IMR-90 (cell line): ENCODE data around the gene MAPK8IP3. TPM values are rescaled to one million over a fixed set of nuclear protein-coding genes. Genes with fewer than 3 reads are reported as not detected.

Source experiments
- ATAC-seq: fragments of 200-7000 bp; cut with Tn5 transposase; 2 replicates; pipeline ENCODE4 v1.9.1; 2020; ENCODE audit warnings: low read depth, mild to moderate bottlenecking, moderate library complexity
- BruUV-seq: library from RNA; stranded (reverse); fragments of 400-500 nt; replicated peaks from 2 replicates; lab custom pipeline; 2021; lab: Mats Ljungman, UMichigan
- CTCF ChIA-PET: fragments of 300-600 bp; formaldehyde crosslinking; extraction: SDS; loops from one replicate; lab custom pipeline; 2021; ENCODE audit warnings: antibody characterized with exemption; lab: Yijun Ruan, JAX
- POLR2A ChIA-PET: fragments of 300-600 bp; sonication (Branson Sonifier 250); formaldehyde crosslinking; loops from one replicate; lab custom pipeline; 2022; ENCODE audit warnings: antibody characterized with exemption; ENCODE audit not compliant: unreplicated experiment; lab: Charles Lee
- DNase-seq: peaks from one replicate; pipeline ENCODE4 v3.0.0; 2013
- H2AFZ ChIP-seq: replicated peaks from 2 replicates; pipeline ENCODE3; 2013; ENCODE audit warnings: low read length, mild to moderate bottlenecking; ENCODE audit not compliant: poor library complexity
- H2AK5ac ChIP-seq: 2 replicates; pipeline ENCODE4 v1.6.1; 2013; ENCODE audit warnings: low read depth, low read length, inconsistent platforms
- H2AK9ac ChIP-seq: replicated peaks from 2 replicates; pipeline ENCODE3; 2013; ENCODE audit warnings: mild to moderate bottlenecking, low read depth, low read length, moderate library complexity; ENCODE audit not compliant: poor library complexity
- H2BK120ac ChIP-seq: 2 replicates; pipeline ENCODE4 v1.6.1; 2013; ENCODE audit warnings: low read depth, low read length, inconsistent platforms
- H2BK15ac ChIP-seq: 3 replicates; pipeline ENCODE4 v1.6.1; 2013; ENCODE audit warnings: low read depth, low read length, inconsistent platforms
- H2BK20ac ChIP-seq: 2 replicates; pipeline ENCODE4 v1.6.1; 2013; ENCODE audit warnings: low read depth, mild to moderate bottlenecking, inconsistent platforms, low read length, moderate library complexity
- H2BK5ac ChIP-seq: 2 replicates; pipeline ENCODE4 v1.6.1; 2013; ENCODE audit warnings: mild to moderate bottlenecking, low read depth, low read length, inconsistent platforms; ENCODE audit not compliant: poor library complexity, severe bottlenecking
- H3K14ac ChIP-seq: replicated peaks from 2 replicates; pipeline ENCODE4 v1.6.1; 2013; ENCODE audit warnings: low read depth, low read length, inconsistent platforms
- H3K18ac ChIP-seq: 2 replicates; pipeline ENCODE4 v1.6.1; 2013; ENCODE audit warnings: low read depth, low read length, control low read depth
- H3K23ac ChIP-seq: 2 replicates; pipeline ENCODE4 v1.6.1; 2013; ENCODE audit warnings: low read depth, low read length, inconsistent platforms
- H3K27ac ChIP-seq: 2 replicates; pipeline ENCODE4 v1.5.1; 2013; ENCODE audit warnings: mild to moderate bottlenecking, control low read depth, low read length; ENCODE audit not compliant: insufficient read depth
- H3K27me3 ChIP-seq: 2 replicates; pipeline ENCODE4 v1.6.1; 2013; ENCODE audit warnings: low read length; ENCODE audit not compliant: control insufficient read depth, insufficient read depth
- H3K36me3 ChIP-seq: 2 replicates; pipeline ENCODE4 v1.6.1; 2013; ENCODE audit warnings: low read length, mixed read lengths; ENCODE audit not compliant: control insufficient read depth, insufficient read depth
- H3K4ac ChIP-seq: 2 replicates; pipeline ENCODE4 v1.6.1; 2013; ENCODE audit warnings: low read depth, low read length, inconsistent platforms
- H3K4me1 ChIP-seq: 2 replicates; pipeline ENCODE4 v1.6.1; 2013; ENCODE audit warnings: low read length, mixed read lengths; ENCODE audit not compliant: control insufficient read depth, insufficient read depth
- H3K4me2 ChIP-seq: 2 replicates; pipeline ENCODE4 v1.6.1; 2013; ENCODE audit warnings: low read depth, mild to moderate bottlenecking, control low read depth, low read length, moderate library complexity
- H3K4me3 ChIP-seq: 2 replicates; pipeline ENCODE4 v1.5.1; 2013; ENCODE audit warnings: low read depth, mild to moderate bottlenecking, control low read depth, low read length, moderate library complexity; ENCODE audit not compliant: insufficient read depth
- H3K56ac ChIP-seq: 2 replicates; pipeline ENCODE4 v1.6.1; 2013; ENCODE audit warnings: low read length, inconsistent platforms; ENCODE audit not compliant: insufficient read depth; ENCODE audit errors: extremely low read depth
- H3K79me1 ChIP-seq, 2 experiments: 2 replicates each; pipeline ENCODE4 v1.6.1; 2013; ENCODE audit warnings: low read length in 2 of 2, inconsistent platforms in 1 of 2, low read depth in 1 of 2
- H3K9ac ChIP-seq: 2 replicates; pipeline ENCODE4 v1.6.1; 2013; ENCODE audit warnings: low read depth, low read length, control low read depth
- H3K9me1 ChIP-seq: 2 replicates; pipeline ENCODE4 v1.6.1; 2013; ENCODE audit warnings: low read length, inconsistent platforms; ENCODE audit not compliant: insufficient read depth
- H3K9me3 ChIP-seq: 2 replicates; pipeline ENCODE4 v1.6.1; 2013; ENCODE audit warnings: low read length; ENCODE audit not compliant: control insufficient read depth, insufficient read depth
- H4K20me1 ChIP-seq: 2 replicates; pipeline ENCODE4 v1.6.1; 2013; ENCODE audit warnings: low read length, inconsistent platforms; ENCODE audit not compliant: insufficient read depth
- H4K5ac ChIP-seq: 2 replicates; pipeline ENCODE4 v1.6.1; 2013; ENCODE audit warnings: mild to moderate bottlenecking, low read depth, low read length, control low read depth
- H4K8ac ChIP-seq, 2 experiments: 2 replicates each; pipeline ENCODE4 v1.6.1; 2013; ENCODE audit warnings: low read depth in 2 of 2, low read length in 2 of 2, control low read depth in 1 of 2, inconsistent platforms in 1 of 2
- H4K91ac ChIP-seq: 2 replicates; pipeline ENCODE4 v1.6.1; 2013; ENCODE audit warnings: low read depth, low read length, inconsistent platforms; ENCODE audit not compliant: insufficient read depth
- BHLHE40 ChIP-seq: fragments of 150-350 bp; IDR thresholded peaks from 2 replicates; pipeline ENCODE4 v1.6.1; 2016; ENCODE audit warnings: mild to moderate bottlenecking, low read depth, low read length
- CEBPB ChIP-seq: IDR thresholded peaks from 2 replicates; pipeline ENCODE4 v1.6.1; 2012; ENCODE audit warnings: low read depth, low read length, improper control_type of control experiment
- CHD1 ChIP-seq: IDR thresholded peaks from 2 replicates; pipeline ENCODE4 v1.6.1; 2012; ENCODE audit warnings: low read depth, low read length, improper control_type of control experiment
- CTCF ChIP-seq: conservative IDR thresholded peaks from 2 replicates; pipeline ENCODE4 v1.5.1; 2012; ENCODE audit warnings: mild to moderate bottlenecking, low read depth, low read length, improper control_type of control experiment
- ELK1 ChIP-seq: fragments of 150-350 bp; IDR thresholded peaks from 2 replicates; pipeline ENCODE4 v1.6.1; 2016; ENCODE audit warnings: low read depth, mild to moderate bottlenecking, low read length, moderate library complexity, borderline replicate concordance
- FOS ChIP-seq: fragments of 150-350 bp; IDR thresholded peaks from 2 replicates; pipeline ENCODE4 v1.6.1; 2016; ENCODE audit warnings: low read depth, low read length
- MAFK ChIP-seq: IDR thresholded peaks from 2 replicates; pipeline ENCODE4 v1.6.1; 2012; ENCODE audit warnings: low read depth, low read length, improper control_type of control experiment
- MXI1 ChIP-seq: IDR thresholded peaks from 2 replicates; pipeline ENCODE4 v1.6.1; 2012; ENCODE audit warnings: low read depth, mild to moderate bottlenecking, low read length, moderate library complexity, borderline replicate concordance
- NFE2L2 ChIP-seq: fragments of 150-350 bp; IDR thresholded peaks from 2 replicates; pipeline ENCODE4 v1.6.1; 2016; ENCODE audit warnings: low read depth, mild to moderate bottlenecking, low read length
- POLR2A ChIP-seq: IDR thresholded peaks from 2 replicates; pipeline ENCODE4 v1.6.1; 2012; ENCODE audit warnings: mild to moderate bottlenecking, low read depth, low read length
- RAD21 ChIP-seq: IDR thresholded peaks from 2 replicates; pipeline ENCODE4 v1.6.1; 2012; ENCODE audit warnings: low read length, improper control_type of control experiment
- RCOR1 ChIP-seq: IDR thresholded peaks from 2 replicates; pipeline ENCODE4 v1.6.1; 2012; ENCODE audit warnings: mild to moderate bottlenecking, low read length, improper control_type of control experiment; ENCODE audit not compliant: insufficient replicate concordance
- RFX5 ChIP-seq: IDR thresholded peaks from 2 replicates; pipeline ENCODE4 v1.8.0; 2012; ENCODE audit warnings: low read depth, mild to moderate bottlenecking, low read length, moderate library complexity
- SMC3 ChIP-seq: fragments of 150-350 bp; IDR thresholded peaks from 2 replicates; pipeline ENCODE4 v1.6.1; 2016; ENCODE audit warnings: low read depth, mild to moderate bottlenecking, antibody characterized with exemption, low read length, moderate library complexity
- USF2 ChIP-seq: fragments of 150-350 bp; IDR thresholded peaks from 2 replicates; pipeline ENCODE4 v1.6.1; 2017; ENCODE audit warnings: mild to moderate bottlenecking, antibody characterized with exemption, low read length, low read depth
- WGBS, 2 experiments: methylation state at CpG; one replicate each; pipeline versions ENCODE4 v1.1.5 to v1.1.7; 2013; ENCODE audit warnings: missing lambda C conversion rate in 2 of 2; ENCODE audit not compliant: insufficient read length in 1 of 2; ENCODE audit errors: extremely low coverage in 2 of 2; 5-methylcytosine and 5-hydroxymethylcytosine counted together
- dilution Hi-C: fragments of 300-500 bp; cut with HindIII; formaldehyde crosslinking; loops from one replicate; pipeline ENCODE4 v1.14.3; 2018; ENCODE audit warnings: low sequenced_read_pairs; ENCODE audit not compliant: unreplicated experiment
- in situ Hi-C: fragments of 300-500 bp; cut with MboI; formaldehyde crosslinking; loops from 3 replicates; pipeline ENCODE4 v1.14.3; 2019; ENCODE audit warnings: low sequenced_read_pairs, inconsistent platforms, mixed read lengths
- intact Hi-C: fragments of 100-400 bp; cut with micrococcal nuclease; formaldehyde crosslinking; loops from 2 replicates; pipeline ENCODE4 v1.10.0; 2022
- polyA plus RNA-seq, 3 experiments: library from polyadenylated mRNA; depleted of rRNA; stranded (reverse); fragments of >200 nt; gene quantifications; 2 replicates each; pipeline ENCODE4 v1.2.3, GENCODE V29; 2012; ENCODE audit warnings: low replicate concordance in 1 of 3
- total RNA-seq: library from RNA; depleted of rRNA; stranded (reverse); fragments of >200 nt; gene quantifications from 2 replicates; pipeline ENCODE4 v1.2.3, GENCODE V29; 2012

MAPK8IP3 gene
- total and polyA plus RNA-seq, 2 of the 4 experiments (the other 2 are of a cell fraction) = 17.0 to 69.1 TPM

DNA sequence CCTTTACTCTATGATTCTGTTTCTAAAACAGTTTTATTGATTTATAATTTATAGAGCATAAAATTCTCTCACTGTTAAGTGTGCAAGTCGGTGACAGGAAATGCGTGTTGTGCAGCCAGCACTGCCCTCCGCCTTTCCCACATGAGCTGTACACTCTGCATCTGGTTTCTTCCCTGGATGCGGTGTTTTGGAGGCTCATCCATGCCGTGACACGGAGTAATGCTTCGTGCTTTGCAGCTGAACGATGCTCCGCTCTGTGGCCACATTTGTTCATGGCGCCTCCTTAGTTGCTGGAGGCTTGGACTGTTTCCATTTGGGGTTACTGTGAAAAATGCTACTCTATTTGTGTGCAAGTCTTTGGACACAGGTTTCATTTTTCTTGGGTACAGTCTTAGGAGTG lies 94.7 kb downstream of the MAPK8IP3 start:
- Histone ChIP-seq H3K4ac (no peak overlapping the region), H3K4me1 (no peaks in the 10 kb centered on the region), H2AK5ac (no peak overlapping the region), H4K91ac (no peak overlapping the region), H2BK15ac (no peak overlapping the region), H4K5ac (no peak overlapping the region), H4K8ac (no peak overlapping the region), H3K23ac (no peak overlapping the region), H3K27ac (no peak overlapping the region), H2BK5ac (no peak overlapping the region), H2AFZ (no peak overlapping the region), H3K4me2 (no peak overlapping the region), H3K79me1 (no peaks in the 10 kb centered on the region), H4K20me1 (no peaks in the 10 kb centered on the region), H3K9me3 (peaks cover 5% of the 10 kb centered on the region; the same call in 1 of the 2 replicates), H2AK9ac (no peak overlapping the region), H2BK20ac (no peak overlapping the region), H3K27me3 (no peaks in the 10 kb centered on the region), H3K56ac (no peak overlapping the region), H3K14ac (no peak overlapping the region), H3K9me1 (no peaks in the 10 kb centered on the region), H2BK120ac (no peak overlapping the region), H3K9ac (no peak overlapping the region), H3K36me3 (no peaks in the 10 kb centered on the region), H3K18ac (no peak overlapping the region), H3K4me3 (no peak overlapping the region)
- no peak for DNase-seq
- dilution Hi-C loops (no loop called here), intact Hi-C loops (no loop called here), in situ Hi-C loops (no loop called here)
- POLR2A ChIA-PET = no interaction called here
- no peak for ATAC-seq
- BruUV-seq = no TSS peak
- TF ChIP-seq CHD1 = no peak
- TF ChIP-seq USF2 = no peak
- no peak for TF ChIP-seq MXI1
- TF ChIP-seq ELK1 = no peak
- TF ChIP-seq RCOR1 = no peak
- TF ChIP-seq POLR2A = no peak
- TF ChIP-seq MAFK = no peak
- no peak for TF ChIP-seq CTCF
- TF ChIP-seq CEBPB = no peak
- TF ChIP-seq RAD21 = no peak
- TF ChIP-seq RFX5 = no peak
- no peak for TF ChIP-seq SMC3
- no peak for TF ChIP-seq NFE2L2
- no peak for TF ChIP-seq FOS
- TF ChIP-seq BHLHE40 = no peak
- WGBS, 2 experiments = no CpG with 5 or more reads among the region's 10 CpGs
- CTCF ChIA-PET = no interaction called here
